Fibroblast of skin of right biceps (primary cell): ENCODE data around the gene EPHA8.

Experiments used
- DNase-seq: peaks from one replicate; pipeline ENCODE4 v3.0.0-alpha.2; 2013

Gene EPHA8

GRCh38 chr1:22537441-22538139 lies 25.7 kb upstream of the EPHA8 start:
- no peak for DNase-seq

GRCh38 chr1:22539510-22540118 lies 23.7 kb upstream of the EPHA8 start:
- DNase-seq: no peak

GRCh38 chr1:22540337-22540736 lies 23.0 kb upstream of the EPHA8 start:
- DNase-seq: peak; percentile 20

GRCh38 chr1:22542886-22543285 lies 20.4 kb upstream of the EPHA8 start:
- DNase-seq: no peak

GRCh38 chr1:22543679-22544078 lies 19.6 kb upstream of the EPHA8 start:
- no peak for DNase-seq

- DNase-seq: no peak
Measured at GRCh38 chr1:22544606-22545005, 18.7 kb upstream of the EPHA8 start.

- DNase-seq: no peak
Measured at GRCh38 chr1:22545141-22545540, 18.1 kb upstream of the EPHA8 start.

- no peak for DNase-seq
Measured at GRCh38 chr1:22547186-22547817, 16.0 kb upstream of the EPHA8 start.

GRCh38 chr1:22547818-22548462 lies 15.3 kb upstream of the EPHA8 start:
- no peak for DNase-seq

- DNase-seq: no peak
Measured at GRCh38 chr1:22550021-22550420, 13.3 kb upstream of the EPHA8 start.

GRCh38 chr1:22551591-22551990 lies 11.7 kb upstream of the EPHA8 start:
- no peak for DNase-seq

- DNase-seq: no peak
Measured at GRCh38 chr1:22552021-22552420, 11.3 kb upstream of the EPHA8 start.

GRCh38 chr1:22553104-22553880 lies 10.0 kb upstream of the EPHA8 start:
- no peak for DNase-seq

GRCh38 chr1:22553991-22554522 lies 9.2 kb upstream of the EPHA8 start:
- no peak for DNase-seq

GRCh38 chr1:22555371-22555656 lies 8.0 kb upstream of the EPHA8 start:
- DNase-seq: no peak

- DNase-seq: no peak
Measured at GRCh38 chr1:22556391-22557104, 6.7 kb upstream of the EPHA8 start.

- peak; percentile 27 for DNase-seq
Measured at GRCh38 chr1:22557341-22557950, 5.8 kb upstream of the EPHA8 start.

GRCh38 chr1:22563671-22564602 lies 648 bp downstream of the EPHA8 start:
- DNase-seq: no peak

GRCh38 chr1:22566161-22566560 lies 2.9 kb downstream of the EPHA8 start:
- no peak for DNase-seq

- DNase-seq: no peak
Measured at GRCh38 chr1:22567197-22567596, 3.9 kb downstream of the EPHA8 start.

GRCh38 chr1:22567994-22568393 lies 4.7 kb downstream of the EPHA8 start:
- DNase-seq: no peak
